ENCODE data around the gene LITAF. TPM values are rescaled to one million over a fixed set of nuclear protein-coding genes. Genes with fewer than 3 reads are reported as not detected.

The LITAF gene
- total RNA-seq, 4 donors from 2014 or later = 32.8 to 193 (median 101) TPM

- no peak overlapping the region for H3K27ac ChIP-seq
- in situ Hi-C loops (cut with MboI; ENCODE audit: low pct_ligation_motif_present in 1 of 4, low pct_unique_long_range_greater_than_20kb in 1 of 4, low sequenced_read_pairs in 3 of 4) = loop anchor here (10.0 to 25.0 kb wide), 4 partner anchors 101 to 582 kb away; no protein-coding TSS in a partner anchor
- WGBS, 2 donors (ENCODE audit: low coverage in 1 of 2) = 56 to 85% methylated on average over 3 to 11 of the region's 12 CpGs
These were observed 42.9 kb downstream of the LITAF start for GRCh38 chr16:11543661-11544393.

GRCh38 chr16:11542069-11542744 is 44.5 kb downstream of the LITAF start:
- in situ Hi-C loops (cut with MboI; ENCODE audit: low pct_ligation_motif_present in 1 of 4, low pct_unique_long_range_greater_than_20kb in 1 of 4, low sequenced_read_pairs in 3 of 4) = loop anchor here (10.0 to 25.0 kb wide), 4 partner anchors 103 to 580 kb away; no protein-coding TSS in a partner anchor
- Histone ChIP-seq H3K27ac (no peak overlapping the region), H3K4me3 (no peak overlapping the region), H3K9me3 (no peaks in the 10 kb centered on the region), H3K27me3 (no peaks in the 10 kb centered on the region), H3K36me3 (no peaks in the 10 kb centered on the region), H3K4me1 (peaks cover 0 to 4% (median 0%) of the 10 kb centered on the region in 4 donors)
- intact Hi-C loops (cut with DNase I; ENCODE audit: low total_unique reads) = no loop called here
- TF ChIP-seq CTCF (IDR thresholded peaks at IDR 0.05) = no peak
- TF ChIP-seq EP300 (IDR thresholded peaks at IDR 0.05; ENCODE audit: low read depth) = no peak
- TF ChIP-seq POLR2A (IDR thresholded peaks at IDR 0.05) = no peak
- TF ChIP-seq POLR2AphosphoS5 (IDR thresholded peaks at IDR 0.05) = no peak
- 43 to 57% methylated on average over 8 to 9 of the region's 9 CpGs for WGBS, 2 donors (ENCODE audit: low coverage in 1 of 2)
- DNase-seq = no peak

More at GRCh38 chr16:11543661-11544393, 42.9 kb downstream of the LITAF start:
- no peak for TF ChIP-seq EP300 (IDR thresholded peaks at IDR 0.05; ENCODE audit: low read depth)
- TF ChIP-seq POLR2A (IDR thresholded peaks at IDR 0.05) = no peak
- TF ChIP-seq CTCF (IDR thresholded peaks at IDR 0.05) = no peak
- TF ChIP-seq POLR2AphosphoS5 (IDR thresholded peaks at IDR 0.05) = no peak
- no peaks in the 10 kb centered on the region for H3K9me3 ChIP-seq
- DNase-seq = no peak
- no peak overlapping the region for H3K4me3 ChIP-seq
- peaks cover 0 to 6% (median 0%) of the 10 kb centered on the region in 4 donors for H3K36me3 ChIP-seq
- no peaks in the 10 kb centered on the region for H3K27me3 ChIP-seq
- peaks cover 0 to 4% (median 0%) of the 10 kb centered on the region in 4 donors for H3K4me1 ChIP-seq
- intact Hi-C loops (cut with DNase I; ENCODE audit: low total_unique reads) = no loop called here

DNA sequence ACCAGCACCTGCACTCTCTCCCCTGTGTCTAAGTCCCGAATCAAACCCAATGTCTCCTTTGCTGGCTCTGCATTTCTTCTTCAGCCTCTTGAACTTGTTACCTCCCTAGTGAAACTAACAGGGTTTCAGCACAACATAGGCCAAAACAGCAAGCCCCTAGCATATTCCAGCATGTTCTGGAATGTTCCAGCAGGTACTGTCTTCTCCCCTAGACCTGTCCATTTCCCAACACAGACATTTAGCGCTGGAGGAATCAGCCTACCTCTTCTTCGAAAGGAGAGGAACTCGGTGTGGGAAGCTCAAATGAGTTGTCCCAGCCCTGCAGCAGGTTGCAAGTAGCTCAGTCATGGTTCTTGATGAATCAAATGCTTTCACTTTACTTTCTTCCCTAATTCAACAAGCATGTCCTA is 47.1 kb downstream of the LITAF start:
- Histone ChIP-seq H3K4me1 (peaks cover 0 to 10% (median 9%) of the 10 kb centered on the region in 4 donors), H3K36me3 (no peaks in the 10 kb centered on the region), H3K9me3 (no peaks in the 10 kb centered on the region), H3K27me3 (no peaks in the 10 kb centered on the region), H3K4me3 (no peak overlapping the region), H3K27ac (no peak overlapping the region)
- in situ Hi-C loops (cut with MboI; ENCODE audit: low pct_ligation_motif_present in 1 of 4, low pct_unique_long_range_greater_than_20kb in 1 of 4, low sequenced_read_pairs in 3 of 4) (loop anchor here (10.0 to 25.0 kb wide), 4 partner anchors 105 to 577 kb away; no protein-coding TSS in a partner anchor), intact Hi-C loops (cut with DNase I; ENCODE audit: low total_unique reads) (loop anchor here (5.0 to 10.0 kb wide), 2 partner anchors 103 to 175 kb away; no protein-coding TSS in a partner anchor)
- DNase-seq = no peak
- no peak for TF ChIP-seq CTCF (IDR thresholded peaks at IDR 0.05)
- TF ChIP-seq POLR2A (IDR thresholded peaks at IDR 0.05) = no peak
- TF ChIP-seq POLR2AphosphoS5 (IDR thresholded peaks at IDR 0.05) = no peak
- no peak for TF ChIP-seq EP300 (IDR thresholded peaks at IDR 0.05; ENCODE audit: low read depth)
- WGBS, 2 donors (ENCODE audit: low coverage in 1 of 2) = 70% methylated on average over 4 of the region's 4 CpGs; no CpG with 5 or more reads in 1 of the 2 donors

DNA sequence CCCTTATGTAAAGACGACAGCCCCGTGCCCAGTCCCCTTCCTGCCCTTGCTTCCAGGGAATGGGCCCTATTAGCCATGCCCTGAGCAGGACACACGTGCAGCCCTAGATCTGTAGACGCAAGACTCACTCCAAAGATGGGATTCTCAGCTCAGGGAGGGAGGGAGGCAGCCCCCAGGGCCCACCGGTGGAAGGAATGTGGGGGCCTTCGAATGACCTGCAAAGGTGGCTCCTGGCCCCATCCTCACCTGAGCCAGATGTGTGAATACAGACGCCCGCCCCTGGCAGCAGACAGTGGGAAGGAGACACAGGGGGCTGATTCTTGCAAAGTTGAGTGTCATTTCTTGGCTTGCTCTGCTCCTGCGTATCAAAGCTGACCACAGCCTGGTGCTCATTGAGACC is 47.8 kb downstream of the LITAF start:
- Histone ChIP-seq H3K36me3 (no peaks in the 10 kb centered on the region), H3K9me3 (no peaks in the 10 kb centered on the region), H3K4me1 (peaks cover 0 to 16% (median 11%) of the 10 kb centered on the region in 4 donors), H3K4me3 (no peak overlapping the region), H3K27me3 (no peaks in the 10 kb centered on the region), H3K27ac (no peak overlapping the region)
- in situ Hi-C loops (cut with MboI; ENCODE audit: low pct_ligation_motif_present in 1 of 4, low pct_unique_long_range_greater_than_20kb in 1 of 4, low sequenced_read_pairs in 3 of 4) (loop anchor here in 3 of 4 donors (10.0 to 25.0 kb wide), 3 partner anchors 176 to 577 kb away; no protein-coding TSS in a partner anchor), intact Hi-C loops (cut with DNase I; ENCODE audit: low total_unique reads) (loop anchor here (5.0 to 10.0 kb wide), 2 partner anchors 103 to 176 kb away; no protein-coding TSS in a partner anchor)
- WGBS, 2 donors (ENCODE audit: low coverage in 1 of 2) = 82% methylated on average over 9 of the region's 9 CpGs; no CpG with 5 or more reads in 1 of the 2 donors
- TF ChIP-seq EP300 (IDR thresholded peaks at IDR 0.05; ENCODE audit: low read depth) (no peak), POLR2AphosphoS5 (IDR thresholded peaks at IDR 0.05) (no peak), POLR2A (IDR thresholded peaks at IDR 0.05) (no peak), CTCF (IDR thresholded peaks at IDR 0.05) (no peak)
- DNase-seq = no peak
